A549 treated with AZD2906 at 1 μM for 4 hours (cell line): Measurements from ENCODE around the gene AKAIN1. TPM values are rescaled to one million over a fixed set of nuclear protein-coding genes. Genes with fewer than 3 reads are reported as not detected.

Experiments
- total RNA-seq: library from RNA; stranded (reverse); fragments of 200-300 nt; extraction: Qiagen RNA extraction; gene quantifications from 5 replicates; pipeline ENCODE4 v1.2.3, GENCODE V29; 2022

AKAIN1 gene, protein sequence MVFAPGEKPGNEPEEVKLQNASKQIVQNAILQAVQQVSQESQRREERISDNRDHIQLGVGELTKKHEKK
- not detected in 5 replicates for total RNA-seq

DNA sequence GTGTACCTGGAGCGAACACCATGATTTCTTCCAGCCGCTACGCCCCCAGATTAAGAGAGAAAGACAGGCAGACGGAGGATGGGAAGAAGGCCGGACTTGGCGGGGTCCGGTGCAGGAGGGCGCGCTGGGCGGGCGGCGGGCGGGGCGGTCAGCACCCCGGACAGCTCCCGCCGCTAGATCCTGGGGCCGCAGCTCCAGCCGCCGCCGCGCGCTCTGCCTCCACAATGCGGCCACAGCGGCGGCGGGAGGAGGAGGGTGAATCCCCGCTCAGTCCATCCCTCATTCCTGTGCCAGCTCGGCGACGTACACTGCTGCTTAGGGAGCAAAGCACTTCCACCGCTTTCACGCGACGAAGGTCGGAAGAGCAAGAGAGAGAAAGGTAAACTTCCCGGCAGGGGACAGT lies at the start of gene AKAIN1:
AKAIN1 (minus strand) TSS at position 226 of the 403 bp plus-strand sequence; CDS start at position 22, 204 bp downstream.

Other genes with a start within 250 kb of the AKAIN1 start
- gene ZBTB14, start 98.5 kb upstream of the AKAIN1 start, total RNA-seq, result 6.1 to 7.8 TPM (median 6.6 TPM) in 5 replicates